ENCODE data around the gene AADACL2. TPM values are rescaled to one million over a fixed set of nuclear protein-coding genes. Genes with fewer than 3 reads are reported as not detected.

Gene AADACL2
- total RNA-seq, 1 experiment from 2014 or later, result not detected

GRCh38 chr3:151804267-151804666, 70.5 kb downstream of the AADACL2 start:
- DNase-seq (ENCODE audit: low spot score), result no peak

- DNase-seq (ENCODE audit: low spot score), result no peak
Measured at GRCh38 chr3:151806838-151807237, 73.1 kb downstream of the AADACL2 start.

Other genes starting within 250 kb of the AADACL2 start
- 0.08 and 3.8 TPM in 2 replicates for gene AADAC, start 80.2 kb downstream of the AADACL2 start, total RNA-seq (2014; rRNA removed; shearing (Covaris generic))
- 0.05 and 0.08 TPM in 2 replicates for gene SUCNR1, start 139.7 kb downstream of the AADACL2 start, total RNA-seq (2014; rRNA removed; shearing (Covaris generic))

Measured in HT-29 (cell line).